K562 (cell line): ENCODE measurements around the gene SRSF1. TPM values are rescaled to one million over a fixed set of nuclear protein-coding genes. Genes with fewer than 3 reads are reported as not detected.
A peak's percentile ranks its signal among the peaks of the same experiment; 100 is the strongest.

ENCODE experiments used
- CREB3 ChIP-seq: fragments of 450-650 bp; conservative IDR thresholded peaks from 2 replicates; pipeline ENCODE4 v1.6.1; 2016; ENCODE audit warnings: missing genetic modification characterization, low read depth, mild to moderate bottlenecking, missing compliant biosample characterization, moderate library complexity
- DNMT1 ChIP-seq: fragments of 450-650 bp; IDR thresholded peaks from 2 replicates; pipeline ENCODE4 v1.6.1; 2016; ENCODE audit warnings: antibody characterized with exemption, mild to moderate bottlenecking
- DPF2 ChIP-seq: fragments of 450-650 bp; IDR thresholded peaks from 2 replicates; pipeline ENCODE4 v1.6.1; 2016
- E4F1 ChIP-seq: fragments of 250-450 bp; sonication (Bioruptor Pico); IDR thresholded peaks from 2 replicates; pipeline ENCODE4 v1.5.0; 2021; ENCODE audit warnings: mild to moderate bottlenecking, borderline replicate concordance
- ELF4 ChIP-seq: fragments of 450-650 bp; formaldehyde crosslinking; IDR thresholded peaks from 2 replicates; pipeline ENCODE4 v1.4.0; 2022; ENCODE audit warnings: missing genetic modification characterization
- HNRNPH1 ChIP-seq: fragments of 200-400 bp; formaldehyde crosslinking; optimal IDR thresholded peaks from 2 replicates; pipeline ENCODE3; 2017; ENCODE audit warnings: low read depth, mild to moderate bottlenecking, low read length, moderate library complexity
- IRF2 ChIP-seq: sonication (generic); formaldehyde crosslinking; IDR thresholded peaks from 2 replicates; pipeline ENCODE4 v1.8.1; 2022; ENCODE audit warnings: mild to moderate bottlenecking, missing genetic modification reagents
- IRF9 ChIP-seq: fragments of 450-650 bp; IDR thresholded peaks from 2 replicates; pipeline ENCODE4 v1.6.1; 2016; ENCODE audit warnings: missing biosample characterization, missing genetic modification characterization
- KLF13 ChIP-seq: fragments of 450-650 bp; IDR thresholded peaks from 2 replicates; pipeline ENCODE4 v1.6.1; 2016; ENCODE audit warnings: missing genetic modification characterization, low read depth, mild to moderate bottlenecking, missing compliant biosample characterization, moderate library complexity, borderline replicate concordance
- PHF21A ChIP-seq: fragments of 450-650 bp; IDR thresholded peaks from 2 replicates; pipeline ENCODE4 v1.6.1; 2017; ENCODE audit warnings: low read depth, borderline replicate concordance
- POLR2A ChIP-seq: fragments of 450-650 bp; conservative IDR thresholded peaks from 2 replicates; pipeline ENCODE4 v1.6.1; 2016
- RBM14 ChIP-seq: fragments of 200-400 bp; formaldehyde crosslinking; IDR thresholded peaks from 2 replicates; pipeline ENCODE4 v1.6.1; 2018; ENCODE audit warnings: low read depth, mild to moderate bottlenecking, low read length, moderate library complexity, borderline replicate concordance; ENCODE audit not compliant: insufficient read depth
- TEAD1 ChIP-seq, 2 experiments: fragments of 450-650 bp in 1 of 2; sonication (generic) in 1 of 2; formaldehyde crosslinking; IDR thresholded peaks; 2 replicates each; pipeline versions ENCODE4 v1.4.0 to v1.8.0; 2020 to 2022; ENCODE audit warnings: mild to moderate bottlenecking in 2 of 2, missing genetic modification reagents in 1 of 2
- TOE1 ChIP-seq, 2 experiments: fragments of 450-650 bp in 1 of 2; sonication (generic) in 1 of 2; formaldehyde crosslinking in 1 of 2; IDR thresholded peaks; 2 replicates each; pipeline versions ENCODE4 v1.7.1 to v1.8.0; 2016 to 2022; ENCODE audit warnings: borderline replicate concordance in 2 of 2, mild to moderate bottlenecking in 2 of 2, antibody characterized with exemption in 1 of 2, inconsistent platforms in 1 of 2, low read depth in 1 of 2, missing genetic modification reagents in 1 of 2, moderate library complexity in 1 of 2
- WHSC1 ChIP-seq: IDR thresholded peaks from one replicate; pipeline ENCODE4 v1.6.1; 2012; ENCODE audit warnings: low read length, control low read depth, inconsistent platforms
- ZBTB2 ChIP-seq: fragments of 450-650 bp; IDR thresholded peaks from 2 replicates; pipeline ENCODE4 v1.6.1; 2016; ENCODE audit warnings: antibody characterized with exemption
- ZNF696 ChIP-seq: fragments of 250-450 bp; sonication (Bioruptor Pico); conservative IDR thresholded peaks from 2 replicates; pipeline ENCODE4 v1.4.0; 2020; ENCODE audit warnings: mild to moderate bottlenecking, moderate library complexity
- polyA plus RNA-seq, 8 experiments: library from polyadenylated mRNA; depleted of rRNA in 4 of 8; stranded (reverse) in 5 of 8; unstranded in 3 of 8; fragments of >200 nt; fragmentation: Nextera tagmentation in 2 of 8; fragmentation: Illumina TruSeq in 1 of 8; extraction: Ambion mirVana in 2 of 8; extraction: Trizol in 1 of 8; gene quantifications; 2 replicates each; pipeline versions ENCODE4 v1.2.1 to v1.2.3, GENCODE V29; 2011 to 2014; ENCODE audit warnings: inconsistent platforms in 1 of 8, missing spikeins in 1 of 8
- total RNA-seq, 7 experiments: library from RNA; depleted of rRNA in 6 of 7; stranded (reverse); fragments of >200 nt in 6 of 7; fragmentation: Illumina TruSeq in 2 of 7; extraction: Trizol in 2 of 7; gene quantifications; 2 replicates each; pipeline versions ENCODE4 v1.2.1 to v1.2.3, GENCODE V29; 2011 to 2021; ENCODE audit warnings: low replicate concordance in 1 of 7
- TF ChIP-seq, protein P1 (sequence below): fragments of 450-650 bp; formaldehyde crosslinking; IDR thresholded peaks from 2 replicates; pipeline ENCODE4 v1.4.0; 2022; ENCODE audit warnings: missing genetic modification characterization
- TF ChIP-seq, protein P2 (sequence below): IDR thresholded peaks from 2 replicates; pipeline ENCODE4 v1.6.1; 2011; ENCODE audit not compliant: insufficient read length; ENCODE audit errors: extremely low read depth

The SRSF1 gene
- total and polyA plus RNA-seq, 9 of the 15 experiments (the other 6 are each of a cell fraction or from before 2014, with no cell fraction given), result 77.8 to 559 (median 442) TPM

GRCh38 chr17:57987581-57988300, 19.3 kb downstream of the SRSF1 start, which contains the start of gene VEZF1 (continued):
- TF ChIP-seq DNMT1, result no peak
- TF ChIP-seq ZNF696, result no peak
- no peak; the same call in 1 of the 2 replicates for TF ChIP-seq PHF21A
- TF ChIP-seq IRF2 (CRISPR knock-in tag), result no peak
- TF ChIP-seq WHSC1, result no peak
- no peak for TF ChIP-seq HNRNPH1
- no peak for TF ChIP-seq ELF4 (CRISPR knock-in tag)
- peak; percentile 22; the same call in 1 of the 2 replicates for TF ChIP-seq DPF2
- TF ChIP-seq TOE1 (IDR thresholded peaks at IDR 0.05; ENCODE audit: borderline replicate concordance), result peak; percentile 53; the same call in 1 of the 2 replicates
- no peak for TF ChIP-seq TOE1 (CRISPR knock-in tag; IDR thresholded peaks at IDR 0.05; ENCODE audit: borderline replicate concordance, low read depth)
- TF ChIP-seq POLR2A, result no peak; the same call in 1 of the 2 replicates
- TF ChIP-seq, protein P1, sequence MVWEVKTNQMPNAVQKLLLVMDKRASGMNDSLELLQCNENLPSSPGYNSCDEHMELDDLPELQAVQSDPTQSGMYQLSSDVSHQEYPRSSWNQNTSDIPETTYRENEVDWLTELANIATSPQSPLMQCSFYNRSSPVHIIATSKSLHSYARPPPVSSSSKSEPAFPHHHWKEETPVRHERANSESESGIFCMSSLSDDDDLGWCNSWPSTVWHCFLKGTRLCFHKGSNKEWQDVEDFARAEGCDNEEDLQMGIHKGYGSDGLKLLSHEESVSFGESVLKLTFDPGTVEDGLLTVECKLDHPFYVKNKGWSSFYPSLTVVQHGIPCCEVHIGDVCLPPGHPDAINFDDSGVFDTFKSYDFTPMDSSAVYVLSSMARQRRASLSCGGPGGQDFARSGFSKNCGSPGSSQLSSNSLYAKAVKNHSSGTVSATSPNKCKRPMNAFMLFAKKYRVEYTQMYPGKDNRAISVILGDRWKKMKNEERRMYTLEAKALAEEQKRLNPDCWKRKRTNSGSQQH (CRISPR knock-in tag), result no peak
- no peak for TF ChIP-seq RBM14
- TF ChIP-seq TEAD1 (CRISPR knock-in tag; IDR thresholded peaks at IDR 0.05), result peak in 1 of 2 experiments; percentile 25; a peak in 1 of 4 replicates
- no peak for TF ChIP-seq KLF13 (tag)
- TF ChIP-seq ZBTB2, result no peak
- TF ChIP-seq E4F1, result no peak
- TF ChIP-seq CREB3 (tag), result no peak
- TF ChIP-seq, protein P2, sequence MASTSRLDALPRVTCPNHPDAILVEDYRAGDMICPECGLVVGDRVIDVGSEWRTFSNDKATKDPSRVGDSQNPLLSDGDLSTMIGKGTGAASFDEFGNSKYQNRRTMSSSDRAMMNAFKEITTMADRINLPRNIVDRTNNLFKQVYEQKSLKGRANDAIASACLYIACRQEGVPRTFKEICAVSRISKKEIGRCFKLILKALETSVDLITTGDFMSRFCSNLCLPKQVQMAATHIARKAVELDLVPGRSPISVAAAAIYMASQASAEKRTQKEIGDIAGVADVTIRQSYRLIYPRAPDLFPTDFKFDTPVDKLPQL, result no peak
- no peak for TF ChIP-seq IRF9
